NCI-H460 (cell line): ENCODE results near the gene KREMEN2. TPM values are rescaled to one million over a fixed set of nuclear protein-coding genes. Genes with fewer than 3 reads are reported as not detected.
"Not testable (repeated sequence)": the region's sequence is repeated elsewhere in the genome, so short reads cannot be mapped to it uniquely, and the experiment has no call there.

Experiments
- DNase-seq: peaks from one replicate; pipeline ENCODE4 v3.0.0-alpha.2; 2016; ENCODE audit warnings: low read depth; ENCODE audit errors: extremely low read depth
- total RNA-seq: library from RNA; depleted of rRNA; stranded (reverse); fragments of >200 nt; shearing (Covaris generic); gene quantifications from 2 replicates; pipeline ENCODE4 v1.2.3, GENCODE V29; 2014

Gene KREMEN2
- total RNA-seq, 1 experiment from 2014 or later, result 1.5 TPM

DNA sequence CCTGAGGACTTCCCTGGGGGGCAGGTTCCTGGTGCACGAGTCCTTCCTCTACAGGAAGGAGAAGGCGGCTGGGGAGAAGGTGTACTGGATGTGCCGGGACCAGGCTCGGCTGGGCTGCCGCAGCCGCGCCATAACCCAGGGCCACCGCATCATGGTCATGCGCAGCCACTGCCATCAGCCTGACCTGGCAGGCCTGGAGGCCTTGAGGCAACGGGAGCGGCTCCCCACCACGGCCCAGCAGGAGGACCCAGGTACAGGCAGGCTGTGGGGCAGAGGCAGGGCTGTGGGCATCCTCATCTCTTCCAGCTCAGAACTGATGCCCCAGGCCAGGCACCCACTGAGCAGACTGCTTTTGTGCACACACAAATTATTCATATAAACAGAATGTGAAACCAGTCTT, 25.9 kb upstream of the KREMEN2 start:
- no peak for DNase-seq

DNA sequence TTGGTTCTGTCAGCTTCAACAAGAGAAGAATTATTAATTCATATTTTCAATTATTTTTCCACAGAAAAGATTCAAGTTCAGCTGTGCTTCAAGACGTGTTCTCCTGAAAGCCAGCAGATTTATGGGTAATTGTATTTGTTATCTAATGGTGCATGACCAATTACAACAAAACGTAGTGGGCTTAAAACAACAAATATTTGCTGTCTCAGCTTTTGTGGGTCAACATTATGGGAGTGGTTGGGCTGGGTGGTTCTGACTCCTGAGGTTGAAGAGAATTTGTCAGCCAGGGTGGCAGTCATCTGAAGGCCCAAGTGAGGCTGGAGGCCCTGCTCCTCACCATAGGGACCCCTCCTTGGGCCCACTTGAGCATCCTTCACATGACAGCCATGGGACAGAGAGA, 24.1 kb upstream of the KREMEN2 start:
- no peak for DNase-seq

- DNase-seq, result no peak
Observed at GRCh38 chr16:2942045-2942444, 22.0 kb upstream of the KREMEN2 start.

- not testable (repeated sequence) for DNase-seq
Observed at GRCh38 chr16:2943716-2944115, 20.4 kb upstream of the KREMEN2 start.

GRCh38 chr16:2946649-2947048, 17.4 kb upstream of the KREMEN2 start:
- no peak for DNase-seq

DNA sequence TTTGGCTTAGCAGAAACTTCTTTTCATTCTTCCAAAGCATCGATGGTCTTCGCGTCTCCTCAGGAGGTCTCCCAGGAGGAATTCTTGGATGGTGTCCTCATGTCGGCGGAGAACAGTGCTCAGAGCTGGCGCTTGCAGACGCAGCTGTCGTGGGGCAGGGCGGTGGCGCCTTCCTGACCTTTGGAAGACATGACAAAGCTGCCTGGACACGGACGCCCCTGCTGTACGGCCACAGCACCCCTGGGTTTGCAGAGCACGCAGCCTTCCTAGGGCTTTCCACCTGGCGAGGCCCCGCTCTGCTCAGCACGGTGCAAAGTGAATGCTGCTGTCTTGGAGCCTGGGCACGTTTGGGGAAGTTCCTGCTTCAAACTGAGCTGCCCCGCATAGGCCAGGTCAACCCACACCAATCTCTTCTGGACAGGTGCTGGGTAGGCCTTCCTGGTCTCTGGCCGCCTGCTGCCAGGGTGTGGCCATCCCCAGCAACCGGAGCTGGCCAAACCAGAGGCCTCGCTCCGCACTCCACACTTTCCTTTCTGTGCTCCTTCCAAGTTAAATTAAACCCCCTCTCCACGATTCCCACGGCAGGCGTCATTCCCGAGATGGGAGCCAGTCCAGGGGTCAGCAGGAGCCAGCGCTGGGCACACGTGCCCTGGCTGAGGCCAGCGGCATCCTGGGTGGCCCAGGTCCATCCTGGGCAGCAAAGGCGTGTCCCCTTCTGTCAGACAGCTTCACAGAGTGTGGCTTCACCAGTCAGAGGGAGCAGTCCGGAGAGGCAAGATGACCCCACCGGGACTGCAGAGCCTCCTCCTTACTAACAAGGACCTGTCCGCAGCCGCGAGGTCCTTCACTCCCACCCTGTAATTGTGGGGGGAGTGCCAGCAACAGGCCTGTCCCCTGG, 15.0 kb upstream of the KREMEN2 start:
- DNase-seq, result no peak

DNA sequence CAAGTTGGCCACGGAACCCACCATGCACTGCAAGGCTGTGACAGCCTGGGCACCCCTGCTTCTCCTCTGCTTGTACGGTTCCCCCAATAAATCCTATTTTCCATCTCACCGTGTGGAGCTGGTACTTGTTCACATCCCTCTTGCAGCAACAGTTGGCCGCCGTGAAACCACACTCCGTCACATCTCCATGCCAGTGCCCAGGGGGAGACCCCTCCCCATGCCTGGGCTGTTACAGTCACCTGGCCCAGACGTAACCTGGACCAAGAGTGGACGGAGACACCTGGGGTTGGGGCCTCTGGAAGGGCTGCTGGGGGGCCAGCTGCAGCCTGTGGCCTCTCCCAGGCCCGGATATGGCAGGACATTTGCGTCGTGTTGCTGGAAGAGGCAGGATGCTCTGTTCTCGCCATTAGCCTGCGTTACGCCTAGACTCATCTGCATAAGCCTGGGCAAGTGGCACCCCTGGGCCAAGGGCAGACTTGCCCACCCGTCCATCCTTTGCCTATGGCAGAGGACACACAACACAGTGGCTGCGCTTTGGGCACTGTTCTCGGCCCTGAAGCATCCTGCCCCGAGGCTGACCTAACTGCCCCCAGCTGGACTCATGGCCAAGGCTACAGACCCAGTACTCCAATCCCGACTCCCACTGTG, 14.2 kb upstream of the KREMEN2 start:
- DNase-seq, result no peak

- DNase-seq, result no peak
Observed at GRCh38 chr16:2950353-2950724, 13.7 kb upstream of the KREMEN2 start.

DNA sequence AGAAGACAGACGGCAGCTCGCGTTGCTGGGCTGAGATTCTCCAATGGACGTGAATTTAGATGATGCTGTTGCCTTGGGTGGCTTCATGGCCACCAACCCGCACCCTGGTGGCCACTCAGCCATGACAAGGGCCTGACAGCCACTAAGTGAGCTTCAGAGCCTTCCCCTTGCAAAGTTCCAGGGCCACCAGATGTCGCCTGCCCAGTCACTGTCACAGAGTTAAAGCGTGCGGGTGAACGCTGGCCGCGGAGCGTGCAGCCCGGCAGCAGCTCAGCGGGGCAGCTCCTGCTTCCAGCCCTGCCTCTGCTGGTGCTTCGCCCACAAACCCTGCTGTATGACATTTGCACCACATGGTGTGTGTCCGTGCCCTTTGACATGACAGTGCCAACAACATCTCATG, 13.3 kb upstream of the KREMEN2 start:
- no peak for DNase-seq

DNA sequence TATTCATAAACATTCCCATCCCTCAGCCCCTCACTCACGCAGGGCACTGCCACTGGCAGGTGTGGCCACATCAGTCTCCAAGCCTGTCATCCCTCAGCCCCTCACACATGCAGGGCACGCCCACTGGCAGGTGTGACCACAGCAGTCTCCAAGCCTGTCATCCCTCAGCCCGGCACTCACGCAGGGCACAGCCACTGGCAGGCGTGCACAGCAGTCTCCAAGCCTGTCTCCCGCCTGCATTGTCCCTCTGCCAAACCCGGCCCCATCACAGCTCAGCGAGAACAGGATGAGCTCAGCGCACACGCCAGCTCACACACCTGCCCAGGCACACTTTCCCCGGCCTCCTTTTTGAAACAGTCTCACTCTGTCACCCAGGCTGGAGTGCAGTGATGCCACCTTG, 11.4 kb upstream of the KREMEN2 start:
- no peak for DNase-seq

- no peak for DNase-seq
Observed at GRCh38 chr16:2953706-2954627, 10.1 kb upstream of the KREMEN2 start.

DNA sequence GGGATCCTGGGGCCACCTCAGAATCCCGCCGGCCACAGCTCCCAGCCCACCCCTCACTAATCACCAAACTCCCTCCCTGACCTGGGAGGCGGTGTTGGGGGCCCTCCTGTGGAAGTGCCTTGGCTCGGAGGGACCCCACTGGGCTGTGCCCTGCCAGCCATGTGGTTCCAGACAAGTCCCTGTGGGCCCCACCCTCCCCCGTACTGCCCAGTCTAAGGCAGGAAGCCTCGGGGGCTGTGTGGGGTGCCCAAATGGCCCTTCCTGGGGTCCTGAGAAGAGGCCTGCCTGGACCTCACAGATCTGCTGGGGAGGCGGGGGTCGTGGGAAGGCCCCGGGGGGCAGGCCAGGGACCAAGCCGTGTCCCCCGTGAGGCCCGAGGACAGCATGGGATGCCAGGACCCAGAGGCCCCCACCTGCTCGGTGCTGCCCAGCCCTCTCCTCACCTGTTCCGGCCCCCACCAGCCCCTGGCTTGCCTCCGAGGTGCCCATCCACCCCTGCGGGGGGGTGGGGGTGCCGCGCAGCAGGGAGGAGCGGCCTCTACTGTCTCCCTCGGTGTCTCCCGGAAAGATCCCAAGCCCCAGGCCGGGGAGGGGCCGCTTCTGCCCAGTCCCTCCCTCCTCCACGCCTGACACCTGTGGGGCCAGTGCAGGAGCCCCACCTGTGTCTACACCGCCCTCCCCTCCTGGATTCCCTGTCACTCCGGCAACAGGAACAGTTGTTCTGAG, 9.3 kb upstream of the KREMEN2 start:
- DNase-seq, result no peak

DNA sequence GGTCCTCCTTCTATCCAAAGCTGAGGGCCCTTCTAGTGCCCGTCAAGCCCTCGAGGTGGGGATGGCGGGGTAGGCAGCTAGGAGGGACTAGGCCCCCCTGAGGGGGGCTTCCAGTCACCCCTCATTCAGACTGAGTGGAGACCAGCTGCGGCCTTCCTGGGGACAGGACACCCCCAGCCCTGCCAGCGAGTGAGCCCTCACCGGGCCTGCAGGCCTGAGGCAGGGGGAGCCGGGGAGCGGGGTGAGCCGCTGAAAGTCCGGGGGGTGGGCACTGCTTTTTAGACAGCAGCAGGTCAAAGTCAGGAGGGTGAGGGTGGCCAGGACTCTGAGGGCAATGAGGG, 8.7 kb upstream of the KREMEN2 start:
- no peak for DNase-seq

DNA sequence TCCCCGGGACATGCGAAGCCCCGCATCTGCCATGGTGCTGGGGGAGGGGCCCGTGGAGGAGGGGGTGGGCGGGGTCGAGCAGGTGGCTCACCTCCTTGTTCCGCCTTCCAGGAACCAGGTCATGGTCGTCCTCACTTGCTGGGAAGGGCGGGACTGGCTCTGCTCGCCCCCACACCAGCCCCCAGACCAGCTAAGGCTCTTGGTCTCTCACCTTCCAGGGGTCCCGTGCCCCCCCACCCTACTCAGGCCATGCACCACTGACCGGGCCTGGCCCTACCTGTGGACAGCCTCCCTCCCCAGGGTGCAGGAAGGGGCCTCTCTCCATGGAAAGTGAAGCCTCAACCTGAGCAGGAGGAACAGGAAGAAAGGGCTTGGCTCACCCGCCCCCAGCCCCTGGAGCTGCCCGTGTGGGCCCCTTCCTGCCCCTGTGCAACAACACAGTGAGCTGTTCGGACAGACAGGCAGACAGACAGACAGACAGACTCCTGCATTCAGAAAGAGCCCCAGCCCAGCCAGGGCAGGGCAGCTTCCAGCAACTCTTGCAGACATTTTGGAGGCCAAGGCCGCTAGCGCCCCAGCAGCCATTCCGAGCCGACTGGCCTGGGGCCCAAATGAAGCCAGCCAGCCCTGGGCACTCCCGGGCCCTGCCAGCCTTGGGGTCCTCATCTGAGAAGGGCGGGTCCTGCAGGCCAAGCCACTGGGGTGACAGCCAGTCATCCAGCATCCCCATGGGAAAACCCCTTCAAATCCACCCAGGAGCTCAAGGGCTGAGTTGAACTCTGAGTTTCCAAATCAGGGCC, 8.1 kb upstream of the KREMEN2 start:
- DNase-seq, result no peak

DNA sequence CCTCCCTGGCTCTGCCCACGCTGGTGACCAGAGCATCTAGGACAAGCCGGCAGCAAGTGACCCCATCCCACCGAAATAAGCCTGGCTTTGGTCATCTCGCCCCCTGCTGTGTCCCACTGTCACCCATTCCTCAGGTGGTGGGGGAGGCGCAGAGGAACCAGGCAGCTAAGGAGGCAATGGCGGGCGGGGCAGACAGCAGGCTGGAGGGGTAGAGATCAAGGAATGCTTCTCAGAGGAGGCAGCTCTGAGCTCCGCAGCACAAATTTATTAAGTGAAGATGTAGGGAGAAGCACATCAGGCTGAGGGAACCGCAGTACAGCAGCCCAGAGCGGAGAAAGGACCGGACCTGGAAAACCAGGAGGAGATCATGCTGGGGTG, 7.5 kb upstream of the KREMEN2 start:
- no peak for DNase-seq

GRCh38 chr16:2959206-2959605, 4.9 kb upstream of the KREMEN2 start:
- DNase-seq, result no peak

DNA sequence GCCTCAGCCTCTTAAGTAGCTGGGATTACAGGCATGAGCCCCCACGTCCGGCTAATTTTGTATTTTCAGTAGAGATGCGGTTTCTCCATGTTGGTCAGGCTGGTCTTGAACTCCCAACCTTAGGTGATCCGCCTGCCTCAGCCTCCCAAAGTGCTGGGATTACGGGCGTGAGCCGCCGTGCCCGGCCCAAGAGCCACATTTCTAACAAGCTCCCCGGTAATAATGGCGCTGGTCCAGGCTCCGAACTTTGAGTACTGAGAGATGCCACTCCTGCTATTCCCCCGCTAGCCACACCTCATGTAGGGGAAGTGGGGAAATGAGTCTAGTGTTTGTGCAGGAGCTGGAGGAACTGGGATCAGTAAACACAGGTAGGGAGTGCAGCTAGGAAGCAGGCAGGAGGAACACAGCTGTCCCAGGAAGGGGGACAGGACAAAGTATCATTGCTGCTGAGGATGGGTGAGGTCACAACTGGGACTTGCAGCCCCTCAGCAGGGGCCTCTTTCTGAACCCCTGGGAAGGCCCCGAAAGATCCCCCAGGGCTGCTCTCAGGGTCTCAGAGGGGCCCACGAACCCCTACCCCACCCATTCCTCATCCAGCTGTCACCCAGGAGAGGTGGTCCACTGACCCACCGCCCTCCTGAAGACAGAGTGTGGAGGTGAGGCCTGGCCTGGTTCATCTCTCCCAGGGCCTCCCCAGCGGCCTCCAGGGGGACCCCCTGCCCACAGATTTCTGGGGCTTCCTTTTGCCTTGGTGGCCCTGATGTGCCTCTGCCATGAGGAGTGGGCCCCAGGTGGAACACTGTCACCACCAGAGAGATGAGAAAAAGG, 3.7 kb upstream of the KREMEN2 start:
- DNase-seq, result no peak

GRCh38 chr16:2962334-2963073, 1.6 kb upstream of the KREMEN2 start:
- no peak for DNase-seq
